HepG2 (cell line): ENCODE results near the gene TUBB8. TPM values are rescaled to one million over a fixed set of nuclear protein-coding genes. Genes with fewer than 3 reads are reported as not detected.
A peak's percentile ranks its signal among the peaks of the same experiment; 100 is the strongest.
"Not testable (repeated sequence)": the region's sequence is repeated elsewhere in the genome, so short reads cannot be mapped to it uniquely, and the experiment has no call there.

ENCODE experiments used
- ATAC-seq: fragments of 200-7000 bp; cut with Tn5 transposase; 3 replicates; pipeline ENCODE4 v1.9.1; 2020; ENCODE audit warnings: mild to moderate bottlenecking, moderate library complexity
- BruUV-seq: library from RNA; stranded (reverse); fragments of 400-500 nt; replicated peaks from 2 replicates; lab custom pipeline; 2021; lab: Mats Ljungman, UMichigan
- CTCF ChIA-PET: fragments of 300-600 bp; formaldehyde crosslinking; extraction: SDS; loops from one replicate; lab custom pipeline; 2021; ENCODE audit warnings: low total read pairs, inconsistent platforms, low intra/inter-chr PET ratio; lab: Yijun Ruan, JAX
- POLR2A ChIA-PET: fragments of 350-600 bp; sonication (Branson Sonifier 250); formaldehyde crosslinking; loops from one replicate; lab custom pipeline; 2020; ENCODE audit warnings: antibody characterized with exemption, inconsistent platforms; lab: Yijun Ruan, JAX
- DNase-seq: peaks from one replicate; pipeline ENCODE4 v3.0.0-alpha.2; 2015; ENCODE audit warnings: low spot score
- FAIRE-seq: peaks from 3 replicates; lab custom pipeline; 2011; peaks lifted over from hg19 to GRCh38; lab: Jason Lieb, UNC
- H2AFZ ChIP-seq: one replicate; pipeline ENCODE4 v1.6.1; 2011; ENCODE audit warnings: low read length, inconsistent platforms
- H3K27ac ChIP-seq: fragments of 300-600 bp; 3 replicates; pipeline ENCODE4 v1.8.0; 2011; ENCODE audit warnings: mixed run types, mild to moderate bottlenecking, mixed read lengths, low read length, inconsistent platforms; ENCODE audit not compliant: insufficient read depth; ENCODE audit errors: extremely low read length
- H3K27me3 ChIP-seq, 2 experiments: fragments of 200-600 bp in 1 of 2; 2 replicates in 1 of 2; 3 replicates in 1 of 2; pipeline versions ENCODE4 v1.6.0 to v1.8.0; 2011; ENCODE audit warnings: low read length in 2 of 2, mild to moderate bottlenecking in 2 of 2, moderate library complexity in 2 of 2, inconsistent platforms in 1 of 2; ENCODE audit not compliant: insufficient read depth in 2 of 2, control insufficient read depth in 1 of 2
- H3K36me3 ChIP-seq, 2 experiments: fragments of 200-600 bp in 1 of 2; replicated peaks in 1 of 2; 2 replicates in 1 of 2; 3 replicates in 1 of 2; pipeline versions ENCODE4 v1.5.1 to v1.8.0; 2011; ENCODE audit warnings: low read length in 2 of 2, inconsistent platforms in 1 of 2; ENCODE audit not compliant: insufficient read depth in 2 of 2, control insufficient read depth in 1 of 2
- H3K4me1 ChIP-seq: 2 replicates; pipeline ENCODE4 v1.5.1; 2012; ENCODE audit warnings: low read length, inconsistent platforms; ENCODE audit not compliant: insufficient read depth
- H3K4me2 ChIP-seq: 2 replicates; pipeline ENCODE4 v1.6.0; 2011; ENCODE audit warnings: low read depth, low read length, inconsistent platforms
- H3K4me3 ChIP-seq, 3 experiments: fragments of 200-600 bp in 1 of 3; sonication (generic), shearing (Covaris generic) in 1 of 3; replicated peaks in 1 of 3; 2 replicates each; pipeline ENCODE4 v1.5.1; 2011 to 2016; ENCODE audit warnings: low read length in 3 of 3, inconsistent platforms in 2 of 3, low read depth in 2 of 3, mild to moderate bottlenecking in 2 of 3, control low read depth in 1 of 3, mixed read lengths in 1 of 3; ENCODE audit not compliant: insufficient read depth in 1 of 3
- H3K79me2 ChIP-seq: one replicate; pipeline ENCODE4 v1.6.1; 2011; ENCODE audit warnings: low read length, inconsistent platforms; ENCODE audit not compliant: insufficient read depth
- H3K9ac ChIP-seq: 2 replicates; pipeline ENCODE4 v1.6.0; 2011; ENCODE audit warnings: mild to moderate bottlenecking, low read depth, low read length, inconsistent platforms; ENCODE audit not compliant: insufficient read depth
- H3K9me3 ChIP-seq: 2 replicates; pipeline ENCODE4 v1.5.1; 2012; ENCODE audit warnings: mild to moderate bottlenecking, low read length
- H4K20me1 ChIP-seq: 2 replicates; pipeline ENCODE4 v1.6.0; 2011; ENCODE audit warnings: inconsistent platforms, mild to moderate bottlenecking, low read length, moderate library complexity; ENCODE audit not compliant: insufficient read depth
- CREB1 ChIP-seq, 2 experiments: fragments of 450-650 bp in 1 of 2; IDR thresholded peaks; 2 replicates each; pipeline ENCODE4 v1.6.1; 2016 to 2017; ENCODE audit warnings: control low read depth in 1 of 2, mild to moderate bottlenecking in 1 of 2, missing compliant biosample characterization in 1 of 2, missing genetic modification characterization in 1 of 2
- WGBS: methylation state at CpG from one replicate; pipeline ENCODE4 v1.1.6; 2017; ENCODE audit warnings: low lambda C conversion rate; 5-methylcytosine and 5-hydroxymethylcytosine counted together
- in situ Hi-C: cut with HindIII; loops from 2 replicates; pipeline ENCODE4 v1.10.0; 2017; ENCODE audit warnings: low pct_unique_long_range_greater_than_20kb; ENCODE audit not compliant: extremely low pct_ligation_motif_present
- intact Hi-C: fragments of 100-400 bp; cut with micrococcal nuclease; formaldehyde crosslinking; loops from one replicate; pipeline ENCODE4 v1.10.0; 2022; ENCODE audit not compliant: unreplicated experiment
- polyA plus RNA-seq, 8 experiments: library from polyadenylated mRNA; depleted of rRNA in 3 of 8; stranded (reverse) in 7 of 8; unstranded in 1 of 8; fragments of >200 nt; fragmentation: Illumina TruSeq in 4 of 8; extraction: Trizol in 4 of 8; gene quantifications; 2 replicates each; pipeline versions ENCODE4 v1.2.1 to v1.2.3, GENCODE V29; 2011 to 2016; ENCODE audit warnings: low read depth in 4 of 8, missing spikeins in 1 of 8, mixed read lengths in 1 of 8; ENCODE audit not compliant: insufficient read depth in 1 of 8
- total RNA-seq, 5 experiments: library from RNA; depleted of rRNA; stranded (reverse); fragments of >200 nt; fragmentation: Illumina TruSeq; extraction: Trizol; gene quantifications; 2 replicates each; pipeline ENCODE4 v1.2.3, GENCODE V29; 2016; ENCODE audit warnings: low read depth in 1 of 5

Gene TUBB8
- total and polyA plus RNA-seq, 2 of the 13 experiments (the other 11 are each of a cell fraction or from before 2014, with no cell fraction given), result 0.31 to 0.50 TPM

DNA sequence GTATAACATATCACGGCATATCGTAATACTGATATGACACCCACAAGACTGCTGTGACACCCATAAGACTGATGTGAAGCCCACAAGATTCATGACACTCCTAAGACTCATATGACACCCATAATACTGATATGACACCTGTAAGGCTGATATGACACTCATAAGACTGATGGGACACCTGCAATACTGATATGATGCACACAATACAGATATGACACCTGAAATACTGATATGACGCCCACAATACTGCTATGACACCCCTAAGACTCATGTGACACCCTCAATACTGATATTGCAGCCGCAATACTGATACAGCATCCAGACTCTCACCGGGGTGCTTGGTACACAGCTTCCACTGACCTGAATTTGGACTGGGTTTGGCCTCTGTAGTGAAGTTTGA lies 19.1 kb upstream of the TUBB8 start:
- H3K9ac ChIP-seq; BruUV-seq; H3K27ac ChIP-seq; H3K4me1 ChIP-seq; FAIRE-seq; in situ Hi-C loops; H2AFZ ChIP-seq; H3K79me2 ChIP-seq; POLR2A ChIA-PET; ATAC-seq; H3K4me2 ChIP-seq; H3K9me3 ChIP-seq; intact Hi-C loops; H4K20me1 ChIP-seq; CTCF ChIA-PET; H3K36me3 ChIP-seq; DNase-seq; H3K4me3 ChIP-seq; H3K27me3 ChIP-seq; TF ChIP-seq CREB1 (CRISPR knock-in tag; IDR thresholded peaks at IDR 0.05): not testable (repeated sequence)
- 9% methylated on average over 5 of the region's 5 CpGs for WGBS
- peak; percentile 58 for TF ChIP-seq CREB1 (IDR thresholded peaks at IDR 0.05)

- FAIRE-seq, intact Hi-C loops, H3K4me1 ChIP-seq, H3K4me2 ChIP-seq, in situ Hi-C loops, ATAC-seq, H3K4me3 ChIP-seq, H3K9me3 ChIP-seq, H3K36me3 ChIP-seq, H4K20me1 ChIP-seq, POLR2A ChIA-PET, H2AFZ ChIP-seq, BruUV-seq, H3K9ac ChIP-seq, H3K27ac ChIP-seq, DNase-seq, H3K27me3 ChIP-seq, CTCF ChIA-PET, H3K79me2 ChIP-seq: not testable (repeated sequence)
- WGBS, result 36% methylated on average over 2 of the region's 2 CpGs
Observed at GRCh38 chr10:49926-50325, 830 bp upstream of the TUBB8 start.

DNA sequence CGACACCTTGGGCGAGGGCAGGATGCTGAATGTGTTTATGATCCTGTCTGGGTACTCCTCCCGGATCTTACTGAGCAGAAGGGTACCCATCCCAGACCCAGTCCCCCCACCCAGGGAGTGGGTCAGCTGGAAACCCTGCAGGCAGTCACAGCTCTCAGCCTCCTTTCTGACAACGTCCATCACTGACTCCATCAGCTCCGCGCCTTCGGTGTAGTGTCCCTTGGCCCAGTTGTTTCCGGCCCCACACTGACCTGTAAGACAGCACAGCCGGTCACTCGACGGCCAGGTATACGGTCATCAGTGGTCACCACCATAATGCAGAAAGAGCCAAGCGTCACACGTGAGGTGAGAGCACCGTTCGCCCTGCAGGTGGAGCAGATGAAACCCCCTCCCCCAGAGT lies 1.2 kb downstream of the TUBB8 start:
- H3K27ac ChIP-seq, H3K79me2 ChIP-seq, ATAC-seq, H3K4me1 ChIP-seq, H2AFZ ChIP-seq, CTCF ChIA-PET, in situ Hi-C loops, H3K9ac ChIP-seq, intact Hi-C loops, H3K4me3 ChIP-seq, FAIRE-seq, H3K27me3 ChIP-seq, H3K4me2 ChIP-seq, H3K36me3 ChIP-seq, BruUV-seq, H4K20me1 ChIP-seq, H3K9me3 ChIP-seq, POLR2A ChIA-PET, DNase-seq: not testable (repeated sequence)
- WGBS, result 67% methylated on average over 6 of the region's 16 CpGs

GRCh38 chr10:13315-13635 lies 35.8 kb downstream of the TUBB8 start:
- H2AFZ ChIP-seq, H4K20me1 ChIP-seq, FAIRE-seq, intact Hi-C loops, H3K36me3 ChIP-seq, H3K4me2 ChIP-seq, in situ Hi-C loops, H3K9me3 ChIP-seq, H3K27ac ChIP-seq, H3K27me3 ChIP-seq, POLR2A ChIA-PET, H3K4me3 ChIP-seq, H3K9ac ChIP-seq, DNase-seq, CTCF ChIA-PET, H3K79me2 ChIP-seq, BruUV-seq, H3K4me1 ChIP-seq: not testable (repeated sequence)
- ATAC-seq, result peak; percentile 26; the same call in 2 of the 3 replicates
- WGBS, result 0% methylated on average over 1 of the region's 2 CpGs
